ENCODE results near the gene METTL8. TPM values are rescaled to one million over a fixed set of nuclear protein-coding genes. Genes with fewer than 3 reads are reported as not detected.

METTL8 gene
- total and polyA plus RNA-seq, 2 of the 13 experiments (the other 11 are each of a cell fraction or from before 2014, with no cell fraction given): 18.6 to 68.2 TPM

- TF ChIP-seq GABPB1 (CRISPR knock-in tag; IDR thresholded peaks at IDR 0.05) (no peak), RARA (CRISPR knock-in tag; IDR thresholded peaks at IDR 0.05) (peak; percentile 60), ZNF607 (CRISPR knock-in tag; IDR thresholded peaks at IDR 0.05; ENCODE audit: borderline replicate concordance) (0 out of 2 replicates have a peak, but pooled peaks have one; percentile 75), ZNF605 (CRISPR knock-in tag; IDR thresholded peaks at IDR 0.05) (peak; percentile 86; the same call in 1 of the 2 replicates), MIXL1 (CRISPR knock-in tag; IDR thresholded peaks at IDR 0.05) (peak; percentile 83; the same call in 1 of the 2 replicates), ZNF431 (CRISPR knock-in tag; IDR thresholded peaks at IDR 0.05; ENCODE audit: borderline replicate concordance, low read depth) (no peak; the same call in 1 of the 2 replicates), ZNF337 (CRISPR knock-in tag; IDR thresholded peaks at IDR 0.05; ENCODE audit: borderline replicate concordance, low read depth) (no peak; the same call in 1 of the 2 replicates), PLRG1 (conservative IDR thresholded peaks at IDR 0.05) (no peak), ELF1 (CRISPR knock-in tag; IDR thresholded peaks at IDR 0.05) (no peak; the same call in 1 of the 2 replicates), ZNF598 (CRISPR knock-in tag; IDR thresholded peaks at IDR 0.05; ENCODE audit: borderline replicate concordance) (no peak), JUNB (CRISPR knock-in tag; IDR thresholded peaks at IDR 0.05; ENCODE audit: borderline replicate concordance) (no peak), SNRNP70 (IDR thresholded peaks at IDR 0.05; ENCODE audit: low read depth, low read length) (no peak), HDAC1 (CRISPR knock-in tag; IDR thresholded peaks at IDR 0.05) (peak; percentile 92), SP5 (CRISPR knock-in tag; IDR thresholded peaks at IDR 0.05; ENCODE audit: borderline replicate concordance, low read depth) (no peak), SALL2 (CRISPR knock-in tag; IDR thresholded peaks at IDR 0.05) (no peak), TARDBP (CRISPR knock-in tag; IDR thresholded peaks at IDR 0.05) (peak; percentile 96), ZMAT3 (CRISPR knock-in tag; conservative IDR thresholded peaks at IDR 0.05) (peak; percentile 87; the same call in 1 of the 2 replicates), ZNF879 (CRISPR knock-in tag; IDR thresholded peaks at IDR 0.05) (0 out of 2 replicates have a peak, but pooled peaks have one; percentile 88), ZNF33A (CRISPR knock-in tag; IDR thresholded peaks at IDR 0.05; ENCODE audit: borderline replicate concordance) (no peak), ZNF510 (CRISPR knock-in tag; IDR thresholded peaks at IDR 0.05; ENCODE audit: low read depth) (no peak)
- TF ChIP-seq, protein P1, sequence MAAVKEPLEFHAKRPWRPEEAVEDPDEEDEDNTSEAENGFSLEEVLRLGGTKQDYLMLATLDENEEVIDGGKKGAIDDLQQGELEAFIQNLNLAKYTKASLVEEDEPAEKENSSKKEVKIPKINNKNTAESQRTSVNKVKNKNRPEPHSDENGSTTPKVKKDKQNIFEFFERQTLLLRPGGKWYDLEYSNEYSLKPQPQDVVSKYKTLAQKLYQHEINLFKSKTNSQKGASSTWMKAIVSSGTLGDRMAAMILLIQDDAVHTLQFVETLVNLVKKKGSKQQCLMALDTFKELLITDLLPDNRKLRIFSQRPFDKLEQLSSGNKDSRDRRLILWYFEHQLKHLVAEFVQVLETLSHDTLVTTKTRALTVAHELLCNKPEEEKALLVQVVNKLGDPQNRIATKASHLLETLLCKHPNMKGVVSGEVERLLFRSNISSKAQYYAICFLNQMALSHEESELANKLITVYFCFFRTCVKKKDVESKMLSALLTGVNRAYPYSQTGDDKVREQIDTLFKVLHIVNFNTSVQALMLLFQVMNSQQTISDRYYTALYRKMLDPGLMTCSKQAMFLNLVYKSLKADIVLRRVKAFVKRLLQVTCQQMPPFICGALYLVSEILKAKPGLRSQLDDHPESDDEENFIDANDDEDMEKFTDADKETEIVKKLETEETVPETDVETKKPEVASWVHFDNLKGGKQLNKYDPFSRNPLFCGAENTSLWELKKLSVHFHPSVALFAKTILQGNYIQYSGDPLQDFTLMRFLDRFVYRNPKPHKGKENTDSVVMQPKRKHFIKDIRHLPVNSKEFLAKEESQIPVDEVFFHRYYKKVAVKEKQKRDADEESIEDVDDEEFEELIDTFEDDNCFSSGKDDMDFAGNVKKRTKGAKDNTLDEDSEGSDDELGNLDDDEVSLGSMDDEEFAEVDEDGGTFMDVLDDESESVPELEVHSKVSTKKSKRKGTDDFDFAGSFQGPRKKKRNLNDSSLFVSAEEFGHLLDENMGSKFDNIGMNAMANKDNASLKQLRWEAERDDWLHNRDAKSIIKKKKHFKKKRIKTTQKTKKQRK (IDR thresholded peaks at IDR 0.05; ENCODE audit: low read length): no peak
- TF ChIP-seq, protein P2, sequence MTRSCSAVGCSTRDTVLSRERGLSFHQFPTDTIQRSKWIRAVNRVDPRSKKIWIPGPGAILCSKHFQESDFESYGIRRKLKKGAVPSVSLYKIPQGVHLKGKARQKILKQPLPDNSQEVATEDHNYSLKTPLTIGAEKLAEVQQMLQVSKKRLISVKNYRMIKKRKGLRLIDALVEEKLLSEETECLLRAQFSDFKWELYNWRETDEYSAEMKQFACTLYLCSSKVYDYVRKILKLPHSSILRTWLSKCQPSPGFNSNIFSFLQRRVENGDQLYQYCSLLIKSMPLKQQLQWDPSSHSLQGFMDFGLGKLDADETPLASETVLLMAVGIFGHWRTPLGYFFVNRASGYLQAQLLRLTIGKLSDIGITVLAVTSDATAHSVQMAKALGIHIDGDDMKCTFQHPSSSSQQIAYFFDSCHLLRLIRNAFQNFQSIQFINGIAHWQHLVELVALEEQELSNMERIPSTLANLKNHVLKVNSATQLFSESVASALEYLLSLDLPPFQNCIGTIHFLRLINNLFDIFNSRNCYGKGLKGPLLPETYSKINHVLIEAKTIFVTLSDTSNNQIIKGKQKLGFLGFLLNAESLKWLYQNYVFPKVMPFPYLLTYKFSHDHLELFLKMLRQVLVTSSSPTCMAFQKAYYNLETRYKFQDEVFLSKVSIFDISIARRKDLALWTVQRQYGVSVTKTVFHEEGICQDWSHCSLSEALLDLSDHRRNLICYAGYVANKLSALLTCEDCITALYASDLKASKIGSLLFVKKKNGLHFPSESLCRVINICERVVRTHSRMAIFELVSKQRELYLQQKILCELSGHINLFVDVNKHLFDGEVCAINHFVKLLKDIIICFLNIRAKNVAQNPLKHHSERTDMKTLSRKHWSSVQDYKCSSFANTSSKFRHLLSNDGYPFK (CRISPR knock-in tag; IDR thresholded peaks at IDR 0.05; ENCODE audit: borderline replicate concordance): peak; percentile 96
- TF ChIP-seq, protein P3, sequence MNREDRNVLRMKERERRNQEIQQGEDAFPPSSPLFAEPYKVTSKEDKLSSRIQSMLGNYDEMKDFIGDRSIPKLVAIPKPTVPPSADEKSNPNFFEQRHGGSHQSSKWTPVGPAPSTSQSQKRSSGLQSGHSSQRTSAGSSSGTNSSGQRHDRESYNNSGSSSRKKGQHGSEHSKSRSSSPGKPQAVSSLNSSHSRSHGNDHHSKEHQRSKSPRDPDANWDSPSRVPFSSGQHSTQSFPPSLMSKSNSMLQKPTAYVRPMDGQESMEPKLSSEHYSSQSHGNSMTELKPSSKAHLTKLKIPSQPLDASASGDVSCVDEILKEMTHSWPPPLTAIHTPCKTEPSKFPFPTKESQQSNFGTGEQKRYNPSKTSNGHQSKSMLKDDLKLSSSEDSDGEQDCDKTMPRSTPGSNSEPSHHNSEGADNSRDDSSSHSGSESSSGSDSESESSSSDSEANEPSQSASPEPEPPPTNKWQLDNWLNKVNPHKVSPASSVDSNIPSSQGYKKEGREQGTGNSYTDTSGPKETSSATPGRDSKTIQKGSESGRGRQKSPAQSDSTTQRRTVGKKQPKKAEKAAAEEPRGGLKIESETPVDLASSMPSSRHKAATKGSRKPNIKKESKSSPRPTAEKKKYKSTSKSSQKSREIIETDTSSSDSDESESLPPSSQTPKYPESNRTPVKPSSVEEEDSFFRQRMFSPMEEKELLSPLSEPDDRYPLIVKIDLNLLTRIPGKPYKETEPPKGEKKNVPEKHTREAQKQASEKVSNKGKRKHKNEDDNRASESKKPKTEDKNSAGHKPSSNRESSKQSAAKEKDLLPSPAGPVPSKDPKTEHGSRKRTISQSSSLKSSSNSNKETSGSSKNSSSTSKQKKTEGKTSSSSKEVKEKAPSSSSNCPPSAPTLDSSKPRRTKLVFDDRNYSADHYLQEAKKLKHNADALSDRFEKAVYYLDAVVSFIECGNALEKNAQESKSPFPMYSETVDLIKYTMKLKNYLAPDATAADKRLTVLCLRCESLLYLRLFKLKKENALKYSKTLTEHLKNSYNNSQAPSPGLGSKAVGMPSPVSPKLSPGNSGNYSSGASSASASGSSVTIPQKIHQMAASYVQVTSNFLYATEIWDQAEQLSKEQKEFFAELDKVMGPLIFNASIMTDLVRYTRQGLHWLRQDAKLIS (CRISPR knock-in tag; IDR thresholded peaks at IDR 0.05): no peak; the same call in 1 of the 2 replicates
These were observed at the start of gene METTL8 (continued) for GRCh38 chr2:171433763-171434012.

Measured in HepG2 (cell line).